ENCODE results near the gene HACD4.

The HACD4 gene

DNA sequence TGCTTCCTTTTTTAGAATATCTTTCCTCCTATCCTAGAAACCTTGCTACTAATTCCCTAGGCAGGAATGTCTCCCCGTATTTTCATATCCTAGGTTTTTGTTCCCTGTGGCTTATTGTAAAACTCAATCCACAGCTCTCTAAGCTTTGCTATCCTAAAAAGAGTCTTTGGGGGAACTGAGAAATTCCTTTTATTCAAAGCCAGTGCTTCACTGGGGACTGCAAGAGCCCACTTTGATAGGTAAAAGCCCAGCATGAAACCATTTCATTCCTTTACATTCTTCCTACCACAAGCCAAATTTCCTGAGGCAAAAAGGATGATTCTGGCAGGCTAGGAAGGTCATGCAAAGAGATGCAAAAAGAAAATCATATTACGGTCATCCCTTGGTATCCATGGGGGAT is 5.8 kb upstream of the HACD4 start:
- FAIRE-seq (no peak), DNase-seq (ENCODE audit: insufficient read length, low spot score) (no peak)
- no peak for TF ChIP-seq CTCF (IDR thresholded peaks at IDR 0.05; ENCODE audit: insufficient read depth, missing control alignments)

- DNase-seq (ENCODE audit: insufficient read length, low spot score) (no peak), FAIRE-seq (no peak)
- TF ChIP-seq CTCF (IDR thresholded peaks at IDR 0.05; ENCODE audit: insufficient read depth, missing control alignments) = no peak
These were observed 356 bp upstream of the HACD4 start for GRCh38 chr9:21031808-21032183.

DNA sequence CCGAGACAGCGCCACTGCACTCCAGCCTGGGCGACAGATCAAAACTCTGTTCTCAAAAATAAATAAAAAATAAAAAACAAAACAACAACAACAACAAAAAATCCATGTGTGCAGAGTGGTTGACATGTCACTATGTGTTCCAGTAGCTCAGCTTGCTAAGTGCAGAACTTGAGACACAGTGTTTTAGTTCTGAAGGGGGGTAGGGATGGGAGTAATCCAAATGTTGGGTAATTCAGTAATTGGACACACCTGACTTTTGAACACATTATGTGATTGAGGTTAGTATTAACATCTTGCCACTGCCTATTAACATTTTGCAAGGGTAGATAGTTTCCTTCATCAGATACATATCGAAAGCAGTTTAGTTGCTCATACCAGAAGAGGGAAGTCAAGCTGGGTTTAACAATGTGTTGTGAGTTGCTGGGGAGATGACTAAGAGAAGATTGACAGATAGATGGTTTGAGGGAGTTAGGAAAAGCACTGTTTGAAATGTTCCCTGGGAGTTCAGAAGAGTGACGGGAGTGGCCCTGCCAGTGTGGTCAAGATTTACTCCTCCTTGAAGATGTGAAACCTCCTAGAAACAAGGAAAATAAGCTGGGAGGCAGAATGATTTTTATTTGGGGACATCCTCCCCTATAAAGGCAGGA is 928 bp downstream of the HACD4 start:
- DNase-seq (ENCODE audit: insufficient read length, low spot score) (no peak), FAIRE-seq (no peak)
- no peak for TF ChIP-seq CTCF (IDR thresholded peaks at IDR 0.05; ENCODE audit: insufficient read depth, missing control alignments)

DNA sequence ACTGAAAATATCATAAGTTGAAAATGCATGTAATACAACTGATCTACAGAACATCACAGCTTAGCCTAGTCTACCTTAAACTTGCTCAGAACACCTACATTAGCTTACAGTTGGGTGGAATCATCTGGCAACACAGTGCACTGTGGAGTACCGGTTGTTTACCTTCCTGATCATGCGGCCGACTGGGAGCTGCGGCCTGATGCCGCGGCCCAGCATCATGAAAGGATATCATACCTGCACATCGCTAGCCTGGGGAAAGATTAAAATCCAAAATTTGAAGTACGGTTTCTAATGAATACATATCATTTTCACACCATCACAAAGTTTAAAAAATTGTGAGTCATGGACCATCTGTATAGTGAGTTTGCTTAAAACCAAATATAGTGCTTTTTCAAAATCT is 1.8 kb downstream of the HACD4 start:
- DNase-seq (ENCODE audit: insufficient read length, low spot score) (no peak), FAIRE-seq (no peak)
- no peak for TF ChIP-seq CTCF (IDR thresholded peaks at IDR 0.05; ENCODE audit: insufficient read depth, missing control alignments)

DNA sequence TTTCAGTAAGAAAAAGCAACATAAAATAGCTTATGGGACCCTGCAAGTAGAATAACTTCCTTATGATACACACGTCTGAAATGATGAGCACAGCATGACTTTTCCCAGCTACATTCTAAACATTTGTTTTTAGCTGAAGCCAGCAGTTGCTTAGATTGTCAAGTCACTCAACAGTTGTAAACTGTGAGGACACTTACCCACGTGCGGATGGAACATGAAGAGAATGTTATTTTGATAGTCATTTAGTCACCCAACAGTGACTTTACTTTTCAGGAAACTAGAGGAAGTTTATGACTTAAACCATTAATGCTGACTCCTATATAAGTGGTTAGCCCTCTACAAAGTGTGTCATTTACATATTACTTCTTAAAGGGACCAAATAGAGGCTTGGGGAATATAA is 3.0 kb downstream of the HACD4 start:
- no peak for TF ChIP-seq CTCF (IDR thresholded peaks at IDR 0.05; ENCODE audit: insufficient read depth, missing control alignments)
- no peak for FAIRE-seq
- no peak for DNase-seq (ENCODE audit: insufficient read length, low spot score)

DNA sequence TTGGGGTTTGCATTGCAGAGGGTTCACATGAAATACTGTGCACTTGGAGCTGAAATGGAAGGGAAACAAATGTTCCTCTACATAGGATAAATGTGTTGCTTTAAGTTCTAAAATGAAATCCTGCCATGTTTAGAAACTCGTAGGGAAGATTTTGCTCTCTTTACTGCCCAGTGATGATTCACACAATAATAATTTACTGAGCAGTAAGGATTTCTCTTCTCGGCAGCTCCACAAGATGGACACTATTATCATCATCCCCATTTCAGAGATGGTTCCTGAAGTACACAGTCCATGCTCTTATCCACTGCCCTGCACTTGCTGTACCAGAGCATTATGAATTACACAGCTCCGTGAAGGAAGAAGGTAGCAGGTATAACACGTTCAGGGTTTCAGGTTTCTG is 4.1 kb downstream of the HACD4 start:
- FAIRE-seq (no peak), DNase-seq (ENCODE audit: insufficient read length, low spot score) (no peak)
- TF ChIP-seq CTCF (IDR thresholded peaks at IDR 0.05; ENCODE audit: insufficient read depth, missing control alignments) = no peak

DNA sequence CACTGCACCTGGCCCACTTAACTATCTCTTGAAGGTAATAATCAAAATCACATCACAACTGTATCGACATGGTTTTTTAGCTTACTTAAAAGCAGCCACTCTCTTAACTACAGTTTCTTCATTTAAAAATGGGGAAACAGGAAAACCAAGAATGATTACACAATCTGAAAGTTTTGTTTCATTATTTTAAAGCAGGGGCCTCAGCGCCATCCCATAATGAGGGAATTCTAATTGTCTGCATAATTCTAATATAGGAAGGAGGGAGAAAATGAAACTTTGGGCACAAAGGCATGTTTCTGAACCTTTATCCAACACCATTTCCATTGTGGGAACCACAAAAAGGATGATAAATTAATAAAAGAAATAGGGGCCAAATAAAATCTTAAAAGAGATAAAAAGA is 7.6 kb downstream of the HACD4 start:
- TF ChIP-seq CTCF (IDR thresholded peaks at IDR 0.05; ENCODE audit: insufficient read depth, missing control alignments) = no peak
- no peak for FAIRE-seq
- DNase-seq (ENCODE audit: insufficient read length, low spot score) = no peak

Measured in D721Med (cell line).